Measurements from ENCODE around the gene OPRL1. TPM values are rescaled to one million over a fixed set of nuclear protein-coding genes. Genes with fewer than 3 reads are reported as not detected.

The OPRL1 gene
- total RNA-seq, 1 donor: 0.72 TPM

GRCh38 chr20:64104667-64105451 is 25.0 kb downstream of the OPRL1 start:
- Histone ChIP-seq H3K9me3 (ENCODE audit: low read depth, low read length) (no peaks in the 10 kb centered on the region), H3K27me3 (ENCODE audit: insufficient read depth, low read length) (peaks cover 38% of the 10 kb centered on the region), H4K20me1 (ENCODE audit: insufficient read depth, low read length) (no peaks in the 10 kb centered on the region), H3K4me3 (ENCODE audit: insufficient read depth, low read length) (no peak overlapping the region), H3K4me1 (ENCODE audit: insufficient read depth, low read length) (no peaks in the 10 kb centered on the region), H3K4me2 (ENCODE audit: insufficient read depth, low read length) (no peak overlapping the region), H3K36me3 (ENCODE audit: insufficient read depth, low read length) (no peaks in the 10 kb centered on the region), H2AFZ (ENCODE audit: low read length) (no peak overlapping the region), H3K27ac (ENCODE audit: low read depth, low read length) (no peak overlapping the region), H3K79me2 (ENCODE audit: insufficient read depth, low read length) (no peaks in the 10 kb centered on the region)
- DNase-seq (ENCODE audit: insufficient read length, low spot score, missing footprints): peak; percentile 82
- no peak for TF ChIP-seq CTCF (IDR thresholded peaks at IDR 0.05; ENCODE audit: extremely low read depth, low read depth, low read length)

- Histone ChIP-seq H2AFZ (ENCODE audit: low read length) (no peak overlapping the region), H3K79me2 (ENCODE audit: insufficient read depth, low read length) (no peaks in the 10 kb centered on the region), H3K4me3 (ENCODE audit: insufficient read depth, low read length) (no peak overlapping the region), H3K27me3 (ENCODE audit: insufficient read depth, low read length) (peaks cover 31% of the 10 kb centered on the region), H3K27ac (ENCODE audit: low read depth, low read length) (no peak overlapping the region), H3K9me3 (ENCODE audit: low read depth, low read length) (no peaks in the 10 kb centered on the region), H3K4me1 (ENCODE audit: insufficient read depth, low read length) (no peaks in the 10 kb centered on the region), H4K20me1 (ENCODE audit: insufficient read depth, low read length) (no peaks in the 10 kb centered on the region), H3K36me3 (ENCODE audit: insufficient read depth, low read length) (no peaks in the 10 kb centered on the region), H3K4me2 (ENCODE audit: insufficient read depth, low read length) (no peak overlapping the region)
- DNase-seq (ENCODE audit: insufficient read length, low spot score, missing footprints): peak; percentile 77
- TF ChIP-seq CTCF (IDR thresholded peaks at IDR 0.05; ENCODE audit: extremely low read depth, low read depth, low read length): no peak
Measured at GRCh38 chr20:64105846-64106434, 26.1 kb downstream of the OPRL1 start.

GRCh38 chr20:64106435-64106961 is 26.6 kb downstream of the OPRL1 start:
- no peak overlapping the region for H2AFZ ChIP-seq (ENCODE audit: low read length)
- TF ChIP-seq CTCF (IDR thresholded peaks at IDR 0.05; ENCODE audit: extremely low read depth, low read depth, low read length): no peak
- H3K27me3 ChIP-seq (ENCODE audit: insufficient read depth, low read length): peaks cover 25% of the 10 kb centered on the region
- no peaks in the 10 kb centered on the region for H3K36me3 ChIP-seq (ENCODE audit: insufficient read depth, low read length)
- no peaks in the 10 kb centered on the region for H3K79me2 ChIP-seq (ENCODE audit: insufficient read depth, low read length)
- peak; percentile 76 for DNase-seq (ENCODE audit: insufficient read length, low spot score, missing footprints)
- no peak overlapping the region for H3K27ac ChIP-seq (ENCODE audit: low read depth, low read length)
- H3K4me1 ChIP-seq (ENCODE audit: insufficient read depth, low read length): no peaks in the 10 kb centered on the region
- no peak overlapping the region for H3K4me2 ChIP-seq (ENCODE audit: insufficient read depth, low read length)
- H3K4me3 ChIP-seq (ENCODE audit: insufficient read depth, low read length): no peak overlapping the region
- H4K20me1 ChIP-seq (ENCODE audit: insufficient read depth, low read length): no peaks in the 10 kb centered on the region
- no peaks in the 10 kb centered on the region for H3K9me3 ChIP-seq (ENCODE audit: low read depth, low read length)

Measured in osteoblast (primary cell).